ENCODE results near the gene NIT1.

The NIT1 gene

GRCh38 chr1:161162806-161163205, 44.9 kb downstream of the NIT1 start:
- no peaks in the 10 kb centered on the region for H3K9me3 ChIP-seq (replicated peaks; ENCODE audit: insufficient read depth, low read length)
- no peak overlapping the region for H3K4me2 ChIP-seq (ENCODE audit: low read depth, low read length)
- H3K4me3 ChIP-seq (ENCODE audit: low read length): no peak overlapping the region
- H4K20me1 ChIP-seq (ENCODE audit: insufficient read depth, low read length): no peaks in the 10 kb centered on the region
- no peaks in the 10 kb centered on the region for H3K9me2 ChIP-seq (replicated peaks; ENCODE audit: insufficient read depth, low read length)
- H3K27me3 ChIP-seq (replicated peaks; ENCODE audit: insufficient read depth, low read length): no peaks in the 10 kb centered on the region
- H3K79me2 ChIP-seq (ENCODE audit: low read length): peaks cover 27% of the 10 kb centered on the region
- peaks cover 28% of the 10 kb centered on the region for H3K4me1 ChIP-seq (ENCODE audit: low read length)
- no peak overlapping the region for H2AFZ ChIP-seq (ENCODE audit: low read length)
- H3K27ac ChIP-seq (ENCODE audit: low read length): no peak overlapping the region
- no peaks in the 10 kb centered on the region for H3K36me3 ChIP-seq (replicated peaks; ENCODE audit: insufficient read depth, low read length)
- no peak for DNase-seq
- no peak overlapping the region for H3K9ac ChIP-seq (ENCODE audit: low read length)
- H3F3A ChIP-seq (ENCODE audit: insufficient read depth, low read length): peaks cover 24% of the 10 kb centered on the region
- TF ChIP-seq EZH2phosphoT487 (IDR thresholded peaks at IDR 0.05; ENCODE audit: low read length): no peak
- no peak for TF ChIP-seq EZH2 (optimal IDR thresholded peaks at IDR 0.05; ENCODE audit: low read depth, low read length)
- no peak for TF ChIP-seq CTCF (IDR thresholded peaks at IDR 0.05; ENCODE audit: low read length)

DNA sequence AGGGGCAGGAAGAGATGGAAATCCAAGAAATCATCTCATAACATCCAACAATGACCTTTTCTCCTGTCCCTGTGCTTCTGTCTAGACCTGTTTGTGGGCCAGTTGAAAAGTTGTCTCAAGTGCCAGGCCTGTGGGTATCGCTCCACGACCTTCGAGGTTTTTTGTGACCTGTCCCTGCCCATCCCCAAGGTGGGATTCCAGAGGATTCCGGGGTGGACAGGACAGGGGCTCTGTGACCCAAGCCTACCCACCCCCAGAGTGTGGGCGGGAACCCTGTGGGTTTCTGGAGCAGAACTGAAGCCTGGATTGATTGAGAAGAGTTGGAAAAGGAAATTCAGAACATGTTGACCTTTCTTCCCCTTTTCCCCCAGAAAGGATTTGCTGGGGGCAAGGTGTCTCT, 45.9 kb downstream of the NIT1 start:
- peaks cover 14% of the 10 kb centered on the region for H3F3A ChIP-seq (ENCODE audit: insufficient read depth, low read length)
- no peaks in the 10 kb centered on the region for H3K27me3 ChIP-seq (replicated peaks; ENCODE audit: insufficient read depth, low read length)
- no peak overlapping the region for H2AFZ ChIP-seq (ENCODE audit: low read length)
- TF ChIP-seq EZH2 (optimal IDR thresholded peaks at IDR 0.05; ENCODE audit: low read depth, low read length): no peak
- no peak for TF ChIP-seq CTCF (IDR thresholded peaks at IDR 0.05; ENCODE audit: low read length)
- TF ChIP-seq EZH2phosphoT487 (IDR thresholded peaks at IDR 0.05; ENCODE audit: low read length): no peak
- DNase-seq: no peak
- H4K20me1 ChIP-seq (ENCODE audit: insufficient read depth, low read length): no peaks in the 10 kb centered on the region
- no peak overlapping the region for H3K4me3 ChIP-seq (ENCODE audit: low read length)
- no peaks in the 10 kb centered on the region for H3K9me3 ChIP-seq (replicated peaks; ENCODE audit: insufficient read depth, low read length)
- no peaks in the 10 kb centered on the region for H3K36me3 ChIP-seq (replicated peaks; ENCODE audit: insufficient read depth, low read length)
- no peak overlapping the region for H3K27ac ChIP-seq (ENCODE audit: low read length)
- H3K79me2 ChIP-seq (ENCODE audit: low read length): peaks cover 27% of the 10 kb centered on the region
- peaks cover 19% of the 10 kb centered on the region for H3K4me1 ChIP-seq (ENCODE audit: low read length)
- no peak overlapping the region for H3K4me2 ChIP-seq (ENCODE audit: low read depth, low read length)
- H3K9ac ChIP-seq (ENCODE audit: low read length): no peak overlapping the region
- H3K9me2 ChIP-seq (replicated peaks; ENCODE audit: insufficient read depth, low read length): no peaks in the 10 kb centered on the region

- Histone ChIP-seq H3F3A (ENCODE audit: insufficient read depth, low read length) (peaks cover 18% of the 10 kb centered on the region), H3K4me1 (ENCODE audit: low read length) (peaks cover 14% of the 10 kb centered on the region), H3K4me2 (ENCODE audit: low read depth, low read length) (peak overlapping the region; percentile 68), H3K9me2 (replicated peaks; ENCODE audit: insufficient read depth, low read length) (no peaks in the 10 kb centered on the region), H3K27me3 (replicated peaks; ENCODE audit: insufficient read depth, low read length) (no peaks in the 10 kb centered on the region), H4K20me1 (ENCODE audit: insufficient read depth, low read length) (no peaks in the 10 kb centered on the region), H3K27ac (ENCODE audit: low read length) (peak overlapping the region; percentile 72; the same call in 1 of the 2 replicates), H3K36me3 (replicated peaks; ENCODE audit: insufficient read depth, low read length) (no peaks in the 10 kb centered on the region), H2AFZ (ENCODE audit: low read length) (no peak overlapping the region), H3K9ac (ENCODE audit: low read length) (peak overlapping the region; percentile 67), H3K4me3 (ENCODE audit: low read length) (peak overlapping the region; percentile 82), H3K79me2 (ENCODE audit: low read length) (peaks cover 21% of the 10 kb centered on the region), H3K9me3 (replicated peaks; ENCODE audit: insufficient read depth, low read length) (no peaks in the 10 kb centered on the region)
- TF ChIP-seq EZH2 (optimal IDR thresholded peaks at IDR 0.05; ENCODE audit: low read depth, low read length) (no peak), CTCF (IDR thresholded peaks at IDR 0.05; ENCODE audit: low read length) (no peak), EZH2phosphoT487 (IDR thresholded peaks at IDR 0.05; ENCODE audit: low read length) (no peak)
- no peak for DNase-seq
Measured at GRCh38 chr1:161164901-161165610, 47.2 kb downstream of the NIT1 start.

All from MM.1S (cell line).